Measurements from ENCODE around the gene DAND5.

Gene DAND5

GRCh38 chr19:13022859-13023636 is 53.7 kb downstream of the DAND5 start:
- DNase-seq (ENCODE audit: low read depth), result no peak

GRCh38 chr19:13023656-13024055 is 54.3 kb downstream of the DAND5 start:
- DNase-seq (ENCODE audit: low read depth), result no peak

All from activated T-cell treated with anti-CD3 and anti-CD28 coated beads for 1 hour (primary cell).